H9 (cell line): ENCODE data around the gene NPAS3. TPM values are rescaled to one million over a fixed set of nuclear protein-coding genes. Genes with fewer than 3 reads are reported as not detected.

Experiments
- DNase-seq: peaks from one replicate; pipeline ENCODE4 v3.0.0-alpha.2; 2017
- H2AFZ ChIP-seq: one replicate; pipeline ENCODE4 v1.6.1; 2013; ENCODE audit warnings: mild to moderate bottlenecking, low read length, control low read depth, moderate library complexity
- H2AK5ac ChIP-seq: 2 replicates; pipeline ENCODE4 v1.6.1; 2013; ENCODE audit warnings: low read length, control low read depth, mixed read lengths; ENCODE audit not compliant: insufficient read length
- H2BK120ac ChIP-seq: one replicate; pipeline ENCODE4 v1.6.1; 2013; ENCODE audit warnings: low read depth, mild to moderate bottlenecking, low read length, control low read depth, inconsistent platforms; ENCODE audit not compliant: poor library complexity, severe bottlenecking
- H2BK12ac ChIP-seq: 2 replicates; pipeline ENCODE4 v1.6.1; 2013; ENCODE audit warnings: low read length, control low read depth, mixed read lengths, low read depth; ENCODE audit not compliant: insufficient read length
- H2BK15ac ChIP-seq: 2 replicates; pipeline ENCODE4 v1.6.1; 2013; ENCODE audit warnings: low read depth, low read length, control low read depth
- H2BK20ac ChIP-seq: one replicate; pipeline ENCODE4 v1.6.1; 2013; ENCODE audit warnings: low read depth, mild to moderate bottlenecking, low read length, control low read depth, inconsistent platforms; ENCODE audit not compliant: poor library complexity, severe bottlenecking
- H2BK5ac ChIP-seq: 2 replicates; pipeline ENCODE4 v1.6.1; 2013; ENCODE audit warnings: low read length, control low read depth, mixed read lengths; ENCODE audit not compliant: insufficient read length
- H3K14ac ChIP-seq: 2 replicates; pipeline ENCODE4 v1.6.1; 2013; ENCODE audit warnings: low read length, control low read depth; ENCODE audit not compliant: insufficient read depth
- H3K18ac ChIP-seq: 2 replicates; pipeline ENCODE4 v1.6.1; 2013; ENCODE audit warnings: low read depth, mild to moderate bottlenecking, mixed read lengths, low read length, control low read depth; ENCODE audit not compliant: insufficient read length
- H3K23ac ChIP-seq: 2 replicates; pipeline ENCODE4 v1.6.1; 2013; ENCODE audit warnings: low read length, control low read depth, mixed read lengths, low read depth; ENCODE audit not compliant: insufficient read length
- H3K23me2 ChIP-seq: 2 replicates; pipeline ENCODE4 v1.6.1; 2013; ENCODE audit warnings: low read depth, mild to moderate bottlenecking, mixed read lengths, low read length, control low read depth; ENCODE audit not compliant: insufficient read length, poor library complexity, severe bottlenecking
- H3K27ac ChIP-seq: 2 replicates; pipeline ENCODE4 v1.5.1; 2013; ENCODE audit warnings: low read length, control low read depth, mixed read lengths, low read depth; ENCODE audit not compliant: insufficient read length
- H3K27me3 ChIP-seq: 2 replicates; pipeline ENCODE4 v1.6.1; 2013; ENCODE audit warnings: low read length, control low read depth, inconsistent platforms; ENCODE audit not compliant: insufficient read depth
- H3K4ac ChIP-seq: 2 replicates; pipeline ENCODE4 v1.6.1; 2013; ENCODE audit warnings: low read depth, mild to moderate bottlenecking, control low read depth, inconsistent platforms, low read length, moderate library complexity
- H3K4me1 ChIP-seq: 2 replicates; pipeline ENCODE4 v1.6.1; 2013; ENCODE audit warnings: low read length, control low read depth, inconsistent platforms; ENCODE audit not compliant: insufficient read depth
- H3K4me2 ChIP-seq: 2 replicates; pipeline ENCODE4 v1.6.1; 2013; ENCODE audit warnings: low read length, control low read depth, mixed read lengths; ENCODE audit not compliant: insufficient read length, insufficient read depth
- H3K56ac ChIP-seq: 2 replicates; pipeline ENCODE4 v1.6.1; 2013; ENCODE audit warnings: low read depth, mild to moderate bottlenecking, mixed read lengths, low read length, control low read depth; ENCODE audit not compliant: insufficient read length
- H3K79me1 ChIP-seq: 2 replicates; pipeline ENCODE4 v1.6.1; 2013; ENCODE audit warnings: low read depth, mild to moderate bottlenecking, moderate library complexity, low read length, control low read depth, inconsistent platforms; ENCODE audit not compliant: insufficient read depth, poor library complexity, severe bottlenecking
- H3K79me2 ChIP-seq: 2 replicates; pipeline ENCODE4 v1.6.1; 2013; ENCODE audit warnings: low read length, control low read depth, inconsistent platforms; ENCODE audit not compliant: insufficient read depth
- H3K9ac ChIP-seq: 2 replicates; pipeline ENCODE4 v1.6.1; 2013; ENCODE audit warnings: low read length, control low read depth, mixed read lengths; ENCODE audit not compliant: insufficient read length; ENCODE audit errors: extremely low read depth
- H3K9me3 ChIP-seq: one replicate; pipeline ENCODE4 v1.6.1; 2013; ENCODE audit warnings: low read depth, low read length, inconsistent platforms; ENCODE audit not compliant: control insufficient read depth
- H3T11ph ChIP-seq: one replicate; pipeline ENCODE4 v1.6.1; 2013; ENCODE audit warnings: mild to moderate bottlenecking, low read length, control low read depth, inconsistent platforms
- H4K20me1 ChIP-seq: one replicate; pipeline ENCODE4 v1.6.1; 2013; ENCODE audit not compliant: control insufficient read depth, insufficient read length, insufficient read depth
- H4K5ac ChIP-seq: 2 replicates; pipeline ENCODE4 v1.6.1; 2013; ENCODE audit warnings: low read depth, mild to moderate bottlenecking, mixed read lengths, low read length, control low read depth; ENCODE audit not compliant: insufficient read length
- H4K8ac ChIP-seq: replicated peaks from 2 replicates; pipeline ENCODE4 v1.6.1; 2013; ENCODE audit warnings: low read length, control low read depth, mixed read lengths, low read depth; ENCODE audit not compliant: insufficient read length
- H4K91ac ChIP-seq: 2 replicates; pipeline ENCODE4 v1.6.1; 2013; ENCODE audit warnings: low read depth, mild to moderate bottlenecking, moderate library complexity, mixed read lengths, low read length, control low read depth; ENCODE audit not compliant: insufficient read length
- H3K27ac Mint-ChIP-seq, 3 experiments: 2 replicates in 2 of 3; 3 replicates in 1 of 3; pipeline ENCODE4 v1.8.0; 2020 to 2021; ENCODE audit warnings: mixed read lengths in 3 of 3, mild to moderate bottlenecking in 1 of 3, moderate library complexity in 1 of 3
- H3K27me3 Mint-ChIP-seq: 2 replicates; pipeline ENCODE4 v1.8.0; 2021; ENCODE audit warnings: low read depth, mild to moderate bottlenecking, moderate library complexity, mixed read lengths
- H3K36me3 Mint-ChIP-seq, 3 experiments: 2 replicates in 2 of 3; 3 replicates in 1 of 3; pipeline ENCODE4 v1.8.0; 2020 to 2021; ENCODE audit warnings: low read depth in 3 of 3, mixed read lengths in 3 of 3; ENCODE audit not compliant: insufficient read depth in 1 of 3
- H3K4me1 Mint-ChIP-seq, 2 experiments: 2 replicates each; pipeline ENCODE4 v1.8.0; 2020; ENCODE audit warnings: mixed read lengths in 2 of 2
- H3K4me3 Mint-ChIP-seq, 2 experiments: 2 replicates in 1 of 2; 3 replicates in 1 of 2; pipeline ENCODE4 v1.8.0; 2020 to 2021; ENCODE audit warnings: mild to moderate bottlenecking in 2 of 2, mixed read lengths in 2 of 2, moderate library complexity in 1 of 2
- H3K9me3 Mint-ChIP-seq, 2 experiments: 2 replicates in 1 of 2; 3 replicates in 1 of 2; pipeline ENCODE4 v1.8.0; 2020; ENCODE audit warnings: mild to moderate bottlenecking in 2 of 2, mixed read lengths in 2 of 2, moderate library complexity in 1 of 2
- CTCF ChIP-seq: fragments of 200-600 bp; sonication (generic); conservative IDR thresholded peaks from 3 replicates; pipeline ENCODE4 v1.8.0; 2021; ENCODE audit warnings: antibody characterized with exemption, mild to moderate bottlenecking
- WGBS: extraction: QIAGEN DNeasy Blood & Tissue Kit; methylation state at CpG from one replicate; pipeline ENCODE4 v1.1.7; 2013; ENCODE audit warnings: missing lambda C conversion rate, low lambda C conversion rate, mixed read lengths; ENCODE audit not compliant: insufficient read length; ENCODE audit errors: extremely low coverage; 5-methylcytosine and 5-hydroxymethylcytosine counted together
- total RNA-seq: library from RNA; stranded (reverse); gene quantifications from 2 replicates; pipeline ENCODE4 v1.2.1, GENCODE V29; 2021

The NPAS3 gene
- total RNA-seq, 1 experiment from 2014 or later, result 0.17 TPM

GRCh38 chr14:33348510-33348909 lies 409.8 kb downstream of the NPAS3 start:
- H3K56ac ChIP-seq, result no peak overlapping the region
- Mint-ChIP-seq H3K4me1 (peaks cover 23% of the 10 kb centered on the region in 2 experiments), H3K27me3 (no peaks in the 10 kb centered on the region; the same call in 1 of the 2 replicates), H3K27ac (no peak overlapping the region; a peak in 1 of 7 replicates), H3K4me3 (no peak overlapping the region), H3K9me3 (no peaks in the 10 kb centered on the region), H3K36me3 (no peaks in the 10 kb centered on the region; a peak in 1 of 7 replicates)
- no peak overlapping the region for H2BK20ac ChIP-seq
- no peak overlapping the region for H4K91ac ChIP-seq
- no peaks in the 10 kb centered on the region for H3K9me3 ChIP-seq
- no peaks in the 10 kb centered on the region for H3K79me2 ChIP-seq
- no peak overlapping the region for H3K23ac ChIP-seq
- no peaks in the 10 kb centered on the region for H3K23me2 ChIP-seq
- no peaks in the 10 kb centered on the region for H3K27me3 ChIP-seq
- H2BK12ac ChIP-seq, result no peak overlapping the region
- no peak overlapping the region for H3K9ac ChIP-seq
- H2AFZ ChIP-seq, result no peak overlapping the region
- no peak overlapping the region for H2BK120ac ChIP-seq
- H3K4me1 ChIP-seq, result peaks cover 5% of the 10 kb centered on the region; the same call in 1 of the 2 replicates
- no peak overlapping the region for H3T11ph ChIP-seq
- no peak overlapping the region for H3K14ac ChIP-seq
- H4K20me1 ChIP-seq, result no peaks in the 10 kb centered on the region
- H3K79me1 ChIP-seq, result no peaks in the 10 kb centered on the region
- H4K8ac ChIP-seq, result no peak overlapping the region
- H2BK15ac ChIP-seq, result no peak overlapping the region
- DNase-seq, result no peak
- no peak overlapping the region for H3K27ac ChIP-seq
- H3K4ac ChIP-seq, result no peak overlapping the region
- no peak overlapping the region for H3K4me2 ChIP-seq
- TF ChIP-seq CTCF, result no peak
- H4K5ac ChIP-seq, result no peak overlapping the region
- no peak overlapping the region for H2AK5ac ChIP-seq
- no peak overlapping the region for H3K18ac ChIP-seq
- no CpG with 5 or more reads among the region's 4 CpGs for WGBS
- no peak overlapping the region for H2BK5ac ChIP-seq
